Esophagus muscularis mucosa (tissue), 4 donors: ENCODE measurements around the gene KIAA0753. TPM values are rescaled to one million over a fixed set of nuclear protein-coding genes. Genes with fewer than 3 reads are reported as not detected.

ENCODE experiments used
- DNase-seq: peaks from one replicate; pipeline ENCODE4 v3.0.0-alpha.2; 2017; ENCODE audit errors: extremely low spot score
- H3K27ac ChIP-seq, 4 donors: fragments of 200-600 bp; sonication (generic); replicated peaks in 1 of 4; 1 replicate in 3 of 4; 2 replicates in 1 of 4; pipeline ENCODE4 v1.5.1; 2016 to 2019; ENCODE audit warnings: mild to moderate bottlenecking in 1 of 4
- H3K27me3 ChIP-seq, 4 donors: fragments of 200-600 bp; sonication (generic); one replicate each; pipeline versions ENCODE4 v1.5.1 to v1.6.0; 2016 to 2019
- H3K36me3 ChIP-seq, 4 donors: fragments of 200-600 bp; sonication (generic); one replicate each; pipeline ENCODE4 v1.5.1; 2016 to 2019
- H3K4me1 ChIP-seq, 4 donors: fragments of 200-600 bp; sonication (generic); one replicate each; pipeline ENCODE4 v1.5.1; 2016 to 2019
- H3K4me3 ChIP-seq, 4 donors: fragments of 200-600 bp; sonication (generic); 1 replicate in 2 of 4; 2 replicates in 2 of 4; pipeline ENCODE4 v1.5.1; 2016 to 2019; ENCODE audit warnings: mild to moderate bottlenecking in 4 of 4, moderate library complexity in 1 of 4
- H3K9me3 ChIP-seq, 4 donors: fragments of 200-600 bp; sonication (generic); 1 replicate in 3 of 4; 2 replicates in 1 of 4; pipeline ENCODE4 v1.5.1; 2016 to 2019
- EP300 ChIP-seq: sonication (generic); formaldehyde crosslinking; IDR thresholded peaks from one replicate; pipeline ENCODE4 v1.6.1; 2017; ENCODE audit warnings: antibody characterized with exemption
- POLR2A ChIP-seq: fragments of 450-650 bp; IDR thresholded peaks from one replicate; pipeline ENCODE4 v1.6.1; 2017; ENCODE audit warnings: antibody characterized with exemption, moderate library complexity, mild to moderate bottlenecking, low read depth
- POLR2AphosphoS5 ChIP-seq, 2 donors: sonication (generic); formaldehyde crosslinking; IDR thresholded peaks; one replicate each; pipeline ENCODE4 v1.6.1; 2017; ENCODE audit warnings: antibody characterized with exemption in 2 of 2
- WGBS: methylation state at CpG from one replicate; pipeline ENCODE4 v1.1.5; 2018; 5-methylcytosine and 5-hydroxymethylcytosine counted together
- intact Hi-C: fragments of 100-400 bp; cut with DNase I; formaldehyde crosslinking; loops from one replicate; pipeline ENCODE4 v1.15.1; 2023
- total RNA-seq, 4 donors: library from RNA; depleted of rRNA; stranded (reverse); fragments of >200 nt; gene quantifications; one replicate each; pipeline versions ENCODE4 v1.1.0 to v1.2.1, GENCODE V29; 2016
- TF ChIP-seq, protein P1 (sequence below), 3 experiments: fragments of 200-600 bp in 2 of 3; fragments of 450-650 bp in 1 of 3; sonication (generic) in 2 of 3; IDR thresholded peaks; one replicate each; pipeline ENCODE4 v1.5.1; 2017 to 2019; ENCODE audit warnings: antibody characterized with exemption in 3 of 3, mild to moderate bottlenecking in 2 of 3, moderate library complexity in 1 of 3

Gene KIAA0753
- total RNA-seq, 4 donors from 2014 or later = 36.9 to 73.9 (median 46.4) TPM

GRCh38 chr17:6681176-6681575, 40.7 kb upstream of the KIAA0753 start:
- peaks cover 0 to 56% (median 0%) of the 10 kb centered on the region in 4 donors for H3K27me3 ChIP-seq

DNA sequence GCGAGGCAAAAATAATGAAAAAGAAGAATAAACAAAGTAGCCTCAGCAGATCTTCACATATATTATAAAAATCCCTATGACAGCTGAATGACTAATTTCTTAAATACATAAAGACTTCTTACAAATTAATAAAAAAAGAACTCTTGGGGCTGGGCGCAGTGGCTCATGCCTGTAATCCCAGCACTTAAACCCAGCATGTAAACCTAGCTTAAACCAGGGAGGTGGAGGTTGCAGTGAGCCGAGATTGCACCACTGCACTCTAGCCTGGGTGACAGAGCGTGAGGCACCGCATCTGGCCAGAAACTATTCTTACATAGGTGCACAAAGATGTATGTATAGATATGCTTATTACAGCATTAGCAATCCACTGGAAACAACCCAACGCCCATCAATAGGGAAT, 38.7 kb upstream of the KIAA0753 start:
- WGBS = 75% methylated on average over 6 of the region's 6 CpGs
- peaks cover 0 to 39% (median 0%) of the 10 kb centered on the region in 4 donors for H3K27me3 ChIP-seq
- H3K4me1 ChIP-seq = no peaks in the 10 kb centered on the region
- H3K36me3 ChIP-seq = no peaks in the 10 kb centered on the region
- H3K9me3 ChIP-seq = no peaks in the 10 kb centered on the region
- no peak overlapping the region for H3K27ac ChIP-seq
- DNase-seq = no peak
- intact Hi-C loops = no loop called here
- TF ChIP-seq EP300 (no peak), POLR2A (no peak), POLR2AphosphoS5 (IDR thresholded peaks at IDR 0.05) (no peak)
- TF ChIP-seq, protein P1, sequence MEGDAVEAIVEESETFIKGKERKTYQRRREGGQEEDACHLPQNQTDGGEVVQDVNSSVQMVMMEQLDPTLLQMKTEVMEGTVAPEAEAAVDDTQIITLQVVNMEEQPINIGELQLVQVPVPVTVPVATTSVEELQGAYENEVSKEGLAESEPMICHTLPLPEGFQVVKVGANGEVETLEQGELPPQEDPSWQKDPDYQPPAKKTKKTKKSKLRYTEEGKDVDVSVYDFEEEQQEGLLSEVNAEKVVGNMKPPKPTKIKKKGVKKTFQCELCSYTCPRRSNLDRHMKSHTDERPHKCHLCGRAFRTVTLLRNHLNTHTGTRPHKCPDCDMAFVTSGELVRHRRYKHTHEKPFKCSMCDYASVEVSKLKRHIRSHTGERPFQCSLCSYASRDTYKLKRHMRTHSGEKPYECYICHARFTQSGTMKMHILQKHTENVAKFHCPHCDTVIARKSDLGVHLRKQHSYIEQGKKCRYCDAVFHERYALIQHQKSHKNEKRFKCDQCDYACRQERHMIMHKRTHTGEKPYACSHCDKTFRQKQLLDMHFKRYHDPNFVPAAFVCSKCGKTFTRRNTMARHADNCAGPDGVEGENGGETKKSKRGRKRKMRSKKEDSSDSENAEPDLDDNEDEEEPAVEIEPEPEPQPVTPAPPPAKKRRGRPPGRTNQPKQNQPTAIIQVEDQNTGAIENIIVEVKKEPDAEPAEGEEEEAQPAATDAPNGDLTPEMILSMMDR (IDR thresholded peaks at IDR 0.05) = no peak
- H3K4me3 ChIP-seq = no peak overlapping the region

More at GRCh38 chr17:6681176-6681575, 40.7 kb upstream of the KIAA0753 start:
- H3K9me3 ChIP-seq = no peaks in the 10 kb centered on the region
- no peak overlapping the region for H3K27ac ChIP-seq
- TF ChIP-seq POLR2AphosphoS5 (IDR thresholded peaks at IDR 0.05) (no peak), POLR2A (no peak), EP300 (no peak)
- TF ChIP-seq, protein P1 (IDR thresholded peaks at IDR 0.05) = no peak
- no peaks in the 10 kb centered on the region for H3K36me3 ChIP-seq
- intact Hi-C loops = no loop called here
- DNase-seq = no peak
- H3K4me1 ChIP-seq = no peaks in the 10 kb centered on the region
- 65% methylated on average over 4 of the region's 4 CpGs for WGBS
- H3K4me3 ChIP-seq = no peak overlapping the region

DNA sequence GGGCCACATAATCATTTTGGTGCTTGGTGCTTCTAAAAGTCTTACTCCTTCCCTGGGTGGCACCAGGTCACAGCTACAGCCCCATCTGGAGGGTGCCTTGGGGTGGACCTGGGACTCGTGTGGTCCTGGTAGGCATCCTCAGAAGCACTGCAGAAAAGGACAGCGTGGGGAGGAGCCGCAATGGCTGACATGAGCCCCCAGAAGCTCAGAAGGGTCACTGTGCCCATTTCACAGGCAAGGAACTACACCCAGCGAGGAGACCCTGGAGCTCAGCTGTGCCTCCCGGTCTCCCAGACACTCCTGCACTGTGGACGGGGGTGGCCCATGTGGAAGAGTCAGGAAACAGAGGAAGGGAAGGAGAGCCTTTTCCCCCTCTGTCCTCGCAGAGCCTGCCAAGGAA, 37.4 kb upstream of the KIAA0753 start:
- Histone ChIP-seq H3K9me3 (no peaks in the 10 kb centered on the region), H3K36me3 (no peaks in the 10 kb centered on the region), H3K27me3 (peaks cover 0 to 34% (median 0%) of the 10 kb centered on the region in 4 donors), H3K27ac (no peak overlapping the region), H3K4me1 (no peaks in the 10 kb centered on the region), H3K4me3 (no peak overlapping the region)
- no peak for DNase-seq
- WGBS = 74% methylated on average over 7 of the region's 7 CpGs
- TF ChIP-seq, protein P1 (IDR thresholded peaks at IDR 0.05) = no peak
- no peak for TF ChIP-seq POLR2A
- no peak for TF ChIP-seq EP300
- no peak for TF ChIP-seq POLR2AphosphoS5 (IDR thresholded peaks at IDR 0.05)
- intact Hi-C loops = no loop called here

GRCh38 chr17:6677158-6677831, 36.8 kb upstream of the KIAA0753 start:
- Histone ChIP-seq H3K9me3 (no peaks in the 10 kb centered on the region), H3K27me3 (peaks cover 0 to 30% (median 0%) of the 10 kb centered on the region in 4 donors), H3K4me3 (no peak overlapping the region), H3K4me1 (no peaks in the 10 kb centered on the region), H3K36me3 (no peaks in the 10 kb centered on the region), H3K27ac (no peak overlapping the region)
- intact Hi-C loops = no loop called here
- TF ChIP-seq EP300 (no peak), POLR2AphosphoS5 (IDR thresholded peaks at IDR 0.05) (no peak), POLR2A (no peak)
- TF ChIP-seq, protein P1 (IDR thresholded peaks at IDR 0.05) = no peak
- WGBS = 77% methylated on average over 4 of the region's 16 CpGs
- DNase-seq = no peak

DNA sequence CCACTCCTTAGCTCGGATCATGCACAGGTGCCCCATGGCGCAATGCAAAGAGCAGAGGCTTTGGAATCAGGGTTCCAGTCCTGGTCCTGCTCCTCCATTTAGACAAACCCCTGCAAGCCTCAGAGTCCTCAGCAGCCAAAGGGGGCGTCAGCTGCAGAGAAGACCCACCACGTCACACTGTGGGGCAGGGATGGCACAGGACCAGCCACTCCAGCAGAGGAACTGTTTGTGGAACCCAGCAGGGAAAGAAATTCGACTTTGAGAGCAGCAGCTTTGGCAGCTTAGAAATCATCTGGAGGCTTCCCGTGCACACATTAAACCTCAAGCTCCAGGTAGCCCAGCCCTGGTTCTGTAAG, 36.3 kb upstream of the KIAA0753 start:
- no peaks in the 10 kb centered on the region for H3K36me3 ChIP-seq
- H3K9me3 ChIP-seq = no peaks in the 10 kb centered on the region
- no peak overlapping the region for H3K27ac ChIP-seq
- intact Hi-C loops = no loop called here
- H3K4me1 ChIP-seq = no peaks in the 10 kb centered on the region
- no peak for TF ChIP-seq POLR2A
- TF ChIP-seq POLR2AphosphoS5 (IDR thresholded peaks at IDR 0.05) = no peak
- TF ChIP-seq, protein P1 (IDR thresholded peaks at IDR 0.05) = no peak
- H3K27me3 ChIP-seq = peaks cover 0 to 27% (median 0%) of the 10 kb centered on the region in 4 donors
- 69% methylated on average over 6 of the region's 6 CpGs for WGBS
- H3K4me3 ChIP-seq = no peak overlapping the region
- no peak for DNase-seq
